Common myeloid progenitor, CD34-positive (primary cell): ENCODE results near the gene NR1H4.
"Not testable (repeated sequence)": the region's sequence is repeated elsewhere in the genome, so short reads cannot be mapped to it uniquely, and the experiment has no call there.

ENCODE experiments used
- CTCF ChIA-PET: fragments of 350-600 bp; sonication (Branson Sonifier 250); formaldehyde crosslinking; loops from one replicate; lab custom pipeline; 2021; ENCODE audit warnings: antibody characterized with exemption; lab: Charles Lee
- POLR2A ChIA-PET: fragments of 350-600 bp; sonication (Branson Sonifier 250); formaldehyde crosslinking; loops from one replicate; lab custom pipeline; 2021; ENCODE audit warnings: antibody characterized with exemption; lab: Charles Lee
- DNase-seq, 3 donors: peaks; one replicate each; pipeline versions ENCODE4 v3.0.0 to v3.0.0-alpha.2; 2013
- H3K27ac ChIP-seq, 2 experiments: 1 replicate in 1 of 2; 2 replicates in 1 of 2; pipeline ENCODE4 v1.7.0; 2013; ENCODE audit warnings: inconsistent platforms in 2 of 2, low read length in 2 of 2, mild to moderate bottlenecking in 2 of 2, low read depth in 1 of 2, moderate library complexity in 1 of 2; ENCODE audit not compliant: severe bottlenecking in 2 of 2, insufficient read depth in 1 of 2, poor library complexity in 1 of 2
- H3K27me3 ChIP-seq, 5 experiments: replicated peaks in 2 of 5; 1 replicate in 3 of 5; 2 replicates in 2 of 5; pipeline versions ENCODE4 v1.6.1 to v1.7.0; 2013; ENCODE audit warnings: low read length in 4 of 5, mild to moderate bottlenecking in 2 of 5, moderate library complexity in 2 of 5, inconsistent platforms in 1 of 5; ENCODE audit not compliant: insufficient read depth in 5 of 5, control insufficient read depth in 4 of 5
- H3K36me3 ChIP-seq, 4 experiments: 1 replicate in 2 of 4; 2 replicates in 2 of 4; pipeline versions ENCODE4 v1.6.1 to v1.7.0; 2013; ENCODE audit warnings: low read length in 3 of 4, control low read depth in 1 of 4, mild to moderate bottlenecking in 1 of 4; ENCODE audit not compliant: control insufficient read depth in 4 of 4, insufficient read depth in 4 of 4
- H3K4me1 ChIP-seq, 4 experiments: 1 replicate in 3 of 4; 2 replicates in 1 of 4; pipeline versions ENCODE4 v1.6.1 to v1.7.1; 2013; ENCODE audit warnings: low read length in 3 of 4, mild to moderate bottlenecking in 3 of 4, control low read depth in 1 of 4, inconsistent platforms in 1 of 4, moderate library complexity in 1 of 4; ENCODE audit not compliant: control insufficient read depth in 4 of 4, insufficient read depth in 4 of 4; ENCODE audit errors: control extremely low read depth in 1 of 4
- H3K4me3 ChIP-seq, 7 experiments: 1 replicate in 4 of 7; 2 replicates in 3 of 7; pipeline versions ENCODE4 v1.5.1 to v1.7.0; 2013; ENCODE audit warnings: mild to moderate bottlenecking in 7 of 7, low read length in 6 of 7, moderate library complexity in 6 of 7, inconsistent platforms in 2 of 7, low read depth in 2 of 7, control low read depth in 1 of 7; ENCODE audit not compliant: insufficient read depth in 4 of 7, control insufficient read depth in 1 of 7; ENCODE audit errors: extremely low read depth in 1 of 7
- H3K9me3 ChIP-seq, 5 experiments: 1 replicate in 4 of 5; 2 replicates in 1 of 5; pipeline versions ENCODE4 v1.6.1 to v1.7.1; 2013; ENCODE audit warnings: low read length in 4 of 5, mild to moderate bottlenecking in 2 of 5, inconsistent platforms in 1 of 5, low read depth in 1 of 5, moderate library complexity in 1 of 5; ENCODE audit not compliant: control insufficient read depth in 4 of 5, insufficient read depth in 2 of 5; ENCODE audit errors: control extremely low read depth in 1 of 5
- WGBS: methylation state at CpG from one replicate; pipeline ENCODE4 v1.1.5; 2013; ENCODE audit not compliant: insufficient coverage; 5-methylcytosine and 5-hydroxymethylcytosine counted together

Gene NR1H4

DNA sequence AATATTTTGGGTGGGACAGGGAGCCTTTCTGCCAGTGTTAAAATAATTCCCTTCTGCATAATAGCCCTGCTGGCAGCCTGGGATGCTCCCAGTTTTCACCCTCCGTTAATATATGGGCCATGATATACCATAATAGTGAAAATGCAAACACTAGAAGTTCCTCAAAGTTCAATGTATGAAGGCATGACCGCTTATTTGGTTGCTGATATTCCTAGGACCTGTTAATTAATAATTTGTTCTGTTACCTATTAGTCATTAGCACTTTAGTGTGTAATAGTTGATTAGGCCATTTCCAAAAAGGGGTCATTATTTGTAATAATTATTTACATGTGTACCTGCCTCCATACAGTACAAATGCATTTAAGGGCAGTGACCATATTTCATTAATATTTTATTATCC is 20.4 kb downstream of the NR1H4 start:
- Histone ChIP-seq H3K9me3 (no peaks in the 10 kb centered on the region), H3K4me1 (no peaks in the 10 kb centered on the region), H3K27ac (no peak overlapping the region), H3K27me3 (peaks cover 0 to 2% (median 0%) of the 10 kb centered on the region in 5 experiments), H3K4me3 (no peak overlapping the region), H3K36me3 (no peaks in the 10 kb centered on the region)
- DNase-seq, result no peak
- ChIA-PET POLR2A (no interaction called here), CTCF (no interaction called here)
- WGBS, result 100% methylated on average over 1 of the region's 2 CpGs

DNA sequence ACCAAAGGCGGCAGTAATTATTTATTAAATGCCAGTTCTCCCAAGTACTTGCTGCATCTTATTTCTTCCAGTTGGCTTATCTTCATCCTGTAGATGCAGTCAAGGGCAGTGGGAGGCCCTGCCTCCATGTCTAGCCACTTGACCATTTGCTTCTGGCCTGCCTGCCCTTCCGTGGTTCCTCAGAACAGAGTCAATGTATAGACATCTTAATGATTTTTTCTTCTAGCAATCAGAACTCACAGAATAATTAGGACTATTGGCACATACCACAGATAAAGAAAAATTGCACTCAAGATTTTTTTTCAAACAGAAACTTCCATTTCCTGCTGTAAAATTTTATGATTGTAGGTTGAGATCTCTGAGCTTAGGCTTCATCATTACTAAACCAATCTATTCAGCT is 20.9 kb downstream of the NR1H4 start:
- H3K27me3 ChIP-seq, result peaks cover 0 to 2% (median 0%) of the 10 kb centered on the region in 5 experiments
- H3K4me1 ChIP-seq, result no peaks in the 10 kb centered on the region
- H3K27ac ChIP-seq, result no peak overlapping the region
- no peak for DNase-seq
- H3K9me3 ChIP-seq, result no peaks in the 10 kb centered on the region
- H3K36me3 ChIP-seq, result no peaks in the 10 kb centered on the region
- CTCF ChIA-PET, result no interaction called here
- H3K4me3 ChIP-seq, result no peak overlapping the region
- POLR2A ChIA-PET, result interaction anchor here (0.6 kb wide), 1 partner anchor 71 kb away, joined by 4 read pairs; no protein-coding TSS in a partner anchor
- WGBS, result 100% methylated on average over 1 of the region's 2 CpGs

DNA sequence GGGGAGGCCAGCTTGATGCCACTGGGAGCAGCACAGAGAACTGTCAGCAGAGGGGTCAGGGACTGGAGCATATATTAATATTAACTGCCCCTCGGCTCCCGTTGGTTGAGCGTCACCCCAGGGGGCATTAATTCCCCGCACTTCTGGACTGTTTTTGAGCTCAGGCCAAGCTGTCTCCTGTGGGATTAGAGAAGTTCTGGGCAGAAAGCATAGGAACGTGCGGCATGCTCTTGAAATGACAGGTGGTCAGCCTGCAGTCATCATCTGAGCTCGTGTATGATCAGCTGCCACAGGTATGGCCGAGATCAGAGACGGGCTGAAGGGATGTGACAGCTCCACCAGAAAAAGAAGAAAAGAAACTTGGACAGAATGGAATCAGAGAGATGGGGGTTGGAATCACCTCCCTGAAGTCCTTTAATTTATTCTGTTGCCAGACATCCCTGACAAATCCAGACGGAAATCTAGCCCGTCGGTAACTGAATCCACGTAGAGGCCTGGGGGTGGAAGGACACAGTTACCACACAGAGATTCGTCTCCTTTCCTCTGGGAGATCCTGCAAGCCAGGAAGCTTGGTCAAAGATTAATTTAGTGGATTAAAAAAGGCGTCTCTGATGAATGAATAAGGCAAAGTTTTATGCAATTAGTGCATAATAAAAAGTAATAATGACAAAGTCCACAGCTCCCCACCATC is 23.6 kb downstream of the NR1H4 start:
- no peak overlapping the region for H3K4me3 ChIP-seq
- no peaks in the 10 kb centered on the region for H3K4me1 ChIP-seq
- no peak for DNase-seq
- 100% methylated on average over 11 of the region's 15 CpGs for WGBS
- no peaks in the 10 kb centered on the region for H3K27me3 ChIP-seq
- H3K9me3 ChIP-seq, result no peaks in the 10 kb centered on the region
- POLR2A ChIA-PET, result no interaction called here
- H3K27ac ChIP-seq, result no peak overlapping the region
- H3K36me3 ChIP-seq, result no peaks in the 10 kb centered on the region
- CTCF ChIA-PET, result no interaction called here

DNA sequence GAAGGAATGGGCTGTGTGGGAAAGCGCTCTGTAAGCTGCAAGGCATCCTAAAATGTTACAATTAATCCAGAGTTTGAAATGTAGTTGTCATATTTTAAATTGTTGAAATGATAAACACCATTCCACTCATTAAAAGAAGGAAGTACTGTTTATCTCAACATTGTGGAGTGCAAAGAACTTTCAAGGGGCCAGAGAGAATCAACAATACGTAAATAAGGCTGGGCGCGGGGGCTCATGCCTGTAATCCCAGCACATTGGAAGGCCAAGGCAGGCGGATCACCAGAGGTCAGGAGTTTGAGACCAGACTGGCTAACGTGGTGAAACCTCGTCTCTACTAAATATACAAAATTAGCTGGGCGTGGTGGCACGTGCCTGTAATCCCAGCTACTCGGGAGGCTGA is 24.5 kb downstream of the NR1H4 start:
- H3K4me1 ChIP-seq, result no peaks in the 10 kb centered on the region
- 98% methylated on average over 6 of the region's 10 CpGs for WGBS
- ChIA-PET POLR2A (no interaction called here), CTCF (no interaction called here)
- H3K27ac ChIP-seq, result no peak overlapping the region
- no peaks in the 10 kb centered on the region for H3K9me3 ChIP-seq
- H3K36me3 ChIP-seq, result no peaks in the 10 kb centered on the region
- H3K4me3 ChIP-seq, result no peak overlapping the region
- DNase-seq, result no peak
- H3K27me3 ChIP-seq, result no peaks in the 10 kb centered on the region

DNA sequence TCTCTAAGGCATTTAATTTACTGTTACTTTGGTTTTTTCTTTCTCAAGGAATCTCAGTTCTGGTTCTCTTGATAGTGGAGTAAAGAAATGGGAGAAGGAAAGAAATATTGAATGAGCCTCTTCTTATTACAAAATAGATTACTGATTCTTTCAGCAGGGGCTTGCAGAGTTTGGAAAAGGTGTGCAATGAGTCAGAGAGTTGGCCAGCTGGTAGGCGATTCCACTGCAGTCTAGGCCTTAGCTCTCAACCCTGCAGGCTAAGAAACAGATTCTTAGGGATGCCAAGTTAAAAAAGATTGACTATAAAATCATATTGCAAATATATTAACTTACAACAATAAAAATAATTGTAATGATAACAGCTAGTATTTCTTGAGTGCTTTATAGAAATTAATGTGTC is 25.8 kb downstream of the NR1H4 start:
- H3K27ac ChIP-seq, result no peak overlapping the region
- no peak for DNase-seq
- CTCF ChIA-PET, result no interaction called here
- no peaks in the 10 kb centered on the region for H3K27me3 ChIP-seq
- H3K9me3 ChIP-seq, result no peaks in the 10 kb centered on the region
- POLR2A ChIA-PET, result no interaction called here
- no peaks in the 10 kb centered on the region for H3K36me3 ChIP-seq
- no peaks in the 10 kb centered on the region for H3K4me1 ChIP-seq
- no peak overlapping the region for H3K4me3 ChIP-seq
- no CpG with 5 or more reads among the region's 1 CpG for WGBS

DNA sequence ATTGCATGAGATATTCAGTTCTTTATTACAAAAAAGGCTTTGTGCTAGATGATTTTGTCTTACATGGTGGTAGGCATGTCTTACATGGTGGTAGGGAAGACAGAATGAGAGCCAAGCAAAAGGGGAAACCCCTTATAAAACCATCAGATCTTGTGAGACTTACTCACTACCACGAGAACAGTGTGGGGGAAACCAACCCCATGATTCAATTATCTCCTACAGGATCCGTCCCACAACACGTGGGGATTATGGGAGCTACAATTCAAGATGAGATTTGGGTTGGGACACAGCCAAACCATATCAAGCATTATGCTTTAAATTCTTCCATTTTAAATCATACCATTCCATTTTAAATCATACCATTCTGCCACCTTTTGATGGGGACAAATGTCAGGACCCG is 29.1 kb downstream of the NR1H4 start:
- POLR2A ChIA-PET, H3K4me3 ChIP-seq, H3K27me3 ChIP-seq, H3K9me3 ChIP-seq, H3K36me3 ChIP-seq, H3K4me1 ChIP-seq, CTCF ChIA-PET, DNase-seq, H3K27ac ChIP-seq: not testable (repeated sequence)
- WGBS, result 100% methylated on average over 1 of the region's 4 CpGs

DNA sequence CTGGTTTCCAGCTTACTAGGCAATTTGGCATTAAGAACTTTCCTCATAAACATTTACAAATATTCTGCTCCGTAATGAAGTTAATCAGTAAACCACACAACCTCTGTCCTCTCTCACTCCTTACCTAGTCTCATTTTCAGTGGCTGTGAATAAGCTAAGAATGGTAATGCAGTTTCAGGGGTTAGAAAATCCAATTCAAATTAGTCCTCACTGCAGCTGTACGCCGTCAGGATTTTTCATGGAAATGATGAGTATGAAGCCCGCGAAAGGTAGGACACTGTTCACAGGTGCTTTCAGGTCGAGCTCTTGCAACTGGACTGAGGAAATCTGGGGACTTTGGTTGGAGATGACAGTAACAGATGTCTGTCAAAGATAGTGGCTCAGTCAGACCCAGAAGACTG is 29.6 kb downstream of the NR1H4 start:
- WGBS, result 95% methylated on average over 6 of the region's 6 CpGs
- Histone ChIP-seq H3K27me3 (peaks cover 0 to 2% (median 0%) of the 10 kb centered on the region in 5 experiments), H3K27ac (no peak overlapping the region), H3K9me3 (no peaks in the 10 kb centered on the region), H3K4me3 (no peak overlapping the region), H3K36me3 (no peaks in the 10 kb centered on the region), H3K4me1 (no peaks in the 10 kb centered on the region)
- ChIA-PET POLR2A (no interaction called here), CTCF (no interaction called here)
- no peak for DNase-seq
